ENCODE data around the gene BROX.

DNA sequence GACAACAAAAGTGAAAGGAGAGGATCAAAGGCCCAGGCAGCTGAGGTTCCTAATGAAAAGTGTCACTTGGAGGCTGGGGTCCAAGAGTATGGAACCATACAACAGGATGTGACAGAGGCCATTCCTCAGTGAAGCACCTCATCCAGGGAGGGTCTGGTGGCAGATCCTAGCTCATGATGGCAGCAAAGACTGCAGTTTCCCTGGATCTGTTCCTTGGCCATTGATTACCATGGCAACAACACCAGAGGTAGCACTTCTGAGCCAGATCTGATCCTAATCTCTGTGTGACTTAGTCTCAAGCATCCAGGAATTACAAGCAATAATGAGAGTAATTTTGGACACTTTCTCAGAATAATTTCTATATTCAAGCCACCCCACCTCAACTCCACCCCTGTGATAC is 37.6 kb downstream of the BROX start:
- no peak for TF ChIP-seq YY1 (IDR thresholded peaks at IDR 0.05; ENCODE audit: insufficient read depth, insufficient read length)
- TF ChIP-seq ZNF274 (IDR thresholded peaks at IDR 0.05; ENCODE audit: low read depth, low read length) = no peak
- no peak for TF ChIP-seq SUZ12 (IDR thresholded peaks at IDR 0.05; ENCODE audit: extremely low read depth, insufficient read depth, insufficient read length)

Data from NT2/D1 (cell line).